Activated B cell treated with CpG ODN at 0.5 μM for 24 hours (primary cell): Measurements from ENCODE around the gene NEIL1. TPM values are rescaled to one million over a fixed set of nuclear protein-coding genes. Genes with fewer than 3 reads are reported as not detected.
"Not testable (repeated sequence)": the region's sequence is repeated elsewhere in the genome, so short reads cannot be mapped to it uniquely, and the experiment has no call there.

Experiments
- ATAC-seq: fragments of 200-7000 bp; cut with Tn5 transposase; one replicate; pipeline ENCODE4 v1.10.0; 2021; ENCODE audit warnings: low read depth, mild to moderate bottlenecking, moderate library complexity
- CTCF ChIA-PET: fragments of 350-600 bp; sonication (Branson Sonifier 250); formaldehyde crosslinking; loops from one replicate; lab custom pipeline; 2021; ENCODE audit warnings: antibody characterized with exemption; lab: Charles Lee
- POLR2A ChIA-PET: fragments of 350-600 bp; sonication (Branson Sonifier 250); formaldehyde crosslinking; loops from one replicate; lab custom pipeline; 2021; ENCODE audit warnings: antibody characterized with exemption; lab: Charles Lee
- DNase-seq: peaks from one replicate; pipeline ENCODE4 v3.0.0; 2022
- H3K27ac Mint-ChIP-seq: one replicate; pipeline ENCODE4 v1.8.0; 2020; ENCODE audit warnings: mixed read lengths
- H3K27me3 Mint-ChIP-seq: one replicate; pipeline ENCODE4 v1.8.0; 2021; ENCODE audit warnings: mixed read lengths
- H3K36me3 Mint-ChIP-seq: one replicate; pipeline ENCODE4 v1.8.0; 2021; ENCODE audit warnings: low read depth, mixed read lengths
- H3K4me1 Mint-ChIP-seq: one replicate; pipeline ENCODE4 v1.8.0; 2021; ENCODE audit warnings: mixed read lengths
- H3K4me3 Mint-ChIP-seq: one replicate; pipeline ENCODE4 v1.8.0; 2020; ENCODE audit warnings: mild to moderate bottlenecking, mixed read lengths
- H3K9me3 Mint-ChIP-seq: one replicate; pipeline ENCODE4 v1.8.0; 2020; ENCODE audit warnings: mixed read lengths
- intact Hi-C: fragments of 100-400 bp; cut with micrococcal nuclease; formaldehyde crosslinking; loops from one replicate; pipeline ENCODE4 v1.15.1; 2024
- total RNA-seq: library from RNA; stranded (reverse); gene quantifications from 2 replicates; pipeline ENCODE4 v1.2.3, GENCODE V29; 2022
- TF ChIP-seq, protein P1 (sequence below): fragments of 200-600 bp; IDR thresholded peaks from one replicate; pipeline ENCODE4 v1.8.0; 2022; ENCODE audit warnings: antibody characterized with exemption, mild to moderate bottlenecking

Gene NEIL1
- total RNA-seq, 1 donor from 2014 or later = 35.8 TPM

GRCh38 chr15:75380773-75381172 is 33.9 kb downstream of the NEIL1 start:
- H3K4me1 Mint-ChIP-seq = peaks cover 29% of the 10 kb centered on the region
- intact Hi-C loops = no loop called here
- no peak overlapping the region for H3K4me3 Mint-ChIP-seq
- peak overlapping the region; percentile 42 for H3K27ac Mint-ChIP-seq
- TF ChIP-seq, protein P1, sequence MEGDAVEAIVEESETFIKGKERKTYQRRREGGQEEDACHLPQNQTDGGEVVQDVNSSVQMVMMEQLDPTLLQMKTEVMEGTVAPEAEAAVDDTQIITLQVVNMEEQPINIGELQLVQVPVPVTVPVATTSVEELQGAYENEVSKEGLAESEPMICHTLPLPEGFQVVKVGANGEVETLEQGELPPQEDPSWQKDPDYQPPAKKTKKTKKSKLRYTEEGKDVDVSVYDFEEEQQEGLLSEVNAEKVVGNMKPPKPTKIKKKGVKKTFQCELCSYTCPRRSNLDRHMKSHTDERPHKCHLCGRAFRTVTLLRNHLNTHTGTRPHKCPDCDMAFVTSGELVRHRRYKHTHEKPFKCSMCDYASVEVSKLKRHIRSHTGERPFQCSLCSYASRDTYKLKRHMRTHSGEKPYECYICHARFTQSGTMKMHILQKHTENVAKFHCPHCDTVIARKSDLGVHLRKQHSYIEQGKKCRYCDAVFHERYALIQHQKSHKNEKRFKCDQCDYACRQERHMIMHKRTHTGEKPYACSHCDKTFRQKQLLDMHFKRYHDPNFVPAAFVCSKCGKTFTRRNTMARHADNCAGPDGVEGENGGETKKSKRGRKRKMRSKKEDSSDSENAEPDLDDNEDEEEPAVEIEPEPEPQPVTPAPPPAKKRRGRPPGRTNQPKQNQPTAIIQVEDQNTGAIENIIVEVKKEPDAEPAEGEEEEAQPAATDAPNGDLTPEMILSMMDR = no peak
- no peaks in the 10 kb centered on the region for H3K9me3 Mint-ChIP-seq
- H3K36me3 Mint-ChIP-seq = peaks cover 88% of the 10 kb centered on the region
- CTCF ChIA-PET = interaction anchor here (1.8 kb wide), 1 partner anchor 13 kb away, joined by 5 read pairs; the partner anchor contains the start of gene MAN2C1
- ATAC-seq = no peak
- no peaks in the 10 kb centered on the region for H3K27me3 Mint-ChIP-seq
- no peak for DNase-seq
- POLR2A ChIA-PET = interaction anchor here (0.5 to 1.8 kb wide), 5 partner anchors 13 to 260 kb away, joined by 3 to 15 read pairs (median 4); partner anchors contain the start of gene MAN2C1

GRCh38 chr15:75383986-75384385 is 37.1 kb downstream of the NEIL1 start:
- H3K27ac Mint-ChIP-seq, H3K4me3 Mint-ChIP-seq, H3K27me3 Mint-ChIP-seq, H3K9me3 Mint-ChIP-seq, intact Hi-C loops, DNase-seq, ATAC-seq: not testable (repeated sequence)
- POLR2A ChIA-PET = interaction anchor here (0.6 kb wide), 2 partner anchors 67 to 75 kb away, joined by 3 read pairs; no protein-coding TSS in a partner anchor
- CTCF ChIA-PET = interaction anchor here (3.1 kb wide), 1 partner anchor 16 kb away, joined by 12 read pairs; no protein-coding TSS in a partner anchor
- Mint-ChIP-seq H3K4me1 (peaks cover 42% of the 10 kb centered on the region), H3K36me3 (peaks cover 88% of the 10 kb centered on the region)

DNA sequence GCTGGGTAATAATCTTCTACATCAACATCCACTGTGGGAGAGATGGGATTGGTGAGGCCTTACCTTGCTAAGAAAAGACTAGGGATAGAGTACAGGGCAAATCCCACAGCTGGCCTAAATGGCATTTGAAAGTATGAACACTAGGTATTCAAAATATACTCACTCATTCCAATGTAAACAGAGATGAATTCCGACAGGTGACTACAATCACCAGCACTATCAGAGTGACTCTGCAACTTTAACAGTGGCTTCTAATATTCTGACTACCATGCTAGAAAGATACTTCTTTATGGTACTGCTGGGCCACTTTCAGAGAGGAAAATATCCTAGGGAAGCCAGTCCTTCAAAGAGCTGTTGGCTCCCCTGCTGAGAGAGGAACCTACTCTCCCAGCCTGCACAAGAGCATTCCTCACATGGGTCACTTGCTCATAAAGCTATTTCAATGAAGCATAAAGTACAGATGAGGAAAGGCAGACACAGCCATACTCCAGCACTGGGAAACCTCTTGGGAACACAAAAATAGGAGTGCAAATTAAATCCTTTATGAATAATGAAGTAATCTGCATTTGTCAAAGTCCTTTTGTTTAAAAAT is 43.0 kb downstream of the NEIL1 start:
- Mint-ChIP-seq H3K36me3 (peaks cover 95% of the 10 kb centered on the region), H3K4me1 (peaks cover 24% of the 10 kb centered on the region), H3K9me3 (no peaks in the 10 kb centered on the region), H3K27me3 (no peaks in the 10 kb centered on the region), H3K4me3 (no peak overlapping the region), H3K27ac (no peak overlapping the region)
- CTCF ChIA-PET = interaction anchor here (1.4 kb wide), 1 partner anchor 22 kb away, joined by 3 read pairs; the partner anchor contains the start of gene MAN2C1
- intact Hi-C loops = loop anchor here (10.0 kb wide), 1 partner anchor 55 kb away; the partner anchor contains the start of gene COMMD4
- POLR2A ChIA-PET = no interaction called here
- TF ChIP-seq, protein P1 = no peak
- DNase-seq (no peak), ATAC-seq (no peak)

DNA sequence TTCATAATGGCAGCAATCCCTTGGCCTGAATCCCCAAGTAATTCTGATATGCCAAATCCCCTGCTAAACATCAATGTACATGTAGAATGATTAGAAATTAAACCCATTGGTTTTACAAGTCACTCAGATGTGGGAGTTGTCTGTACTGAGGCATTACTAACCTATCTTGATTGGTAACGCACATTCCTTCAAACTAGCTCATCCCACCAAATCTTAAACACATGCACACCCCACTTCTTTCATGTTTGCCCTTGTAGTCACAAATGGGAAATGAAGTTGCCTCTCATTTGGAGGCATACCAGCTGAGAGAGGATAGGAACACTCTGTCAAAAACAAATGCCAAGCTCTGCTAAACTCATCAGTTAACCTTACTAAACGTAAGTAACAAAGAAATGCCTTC is 50.7 kb downstream of the NEIL1 start:
- POLR2A ChIA-PET = interaction anchor here (1.0 kb wide), 1 partner anchor 30 kb away, joined by 3 read pairs; no protein-coding TSS in a partner anchor
- Mint-ChIP-seq H3K9me3 (no peaks in the 10 kb centered on the region), H3K4me1 (peaks cover 4% of the 10 kb centered on the region), H3K4me3 (no peak overlapping the region), H3K36me3 (peaks cover 94% of the 10 kb centered on the region), H3K27me3 (no peaks in the 10 kb centered on the region), H3K27ac (no peak overlapping the region)
- no peak for ATAC-seq
- CTCF ChIA-PET = no interaction called here
- intact Hi-C loops = loop anchor here (10.0 kb wide), 1 partner anchor 63 kb away; the partner anchor contains the start of gene COMMD4
- TF ChIP-seq, protein P1 = no peak
- no peak for DNase-seq

DNA sequence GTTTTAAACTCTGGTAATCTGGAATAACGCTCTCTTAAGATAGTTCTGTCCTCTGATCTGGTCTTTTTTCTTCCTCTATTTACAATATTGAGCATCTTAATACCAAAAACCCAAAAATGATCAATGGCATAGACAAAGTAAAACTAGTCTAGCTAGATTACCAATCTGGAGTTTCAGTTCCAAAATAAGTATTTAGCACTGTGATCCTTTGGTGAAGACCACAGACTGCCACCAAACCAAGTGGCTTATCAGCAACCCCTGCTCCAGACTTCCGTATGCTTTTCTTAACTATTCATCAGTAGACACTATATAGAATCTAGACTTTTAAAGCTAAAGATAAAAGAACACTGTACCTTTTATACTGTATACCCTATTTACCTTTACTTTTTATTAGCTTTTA is 57.1 kb downstream of the NEIL1 start:
- ChIA-PET CTCF (no interaction called here), POLR2A (interaction anchor here (0.6 kb wide), 1 partner anchor 212 kb away, joined by 3 read pairs; no protein-coding TSS in a partner anchor)
- intact Hi-C loops = loop anchor here (10.0 kb wide), 1 partner anchor 281 kb away; no protein-coding TSS in a partner anchor
- DNase-seq (no peak), ATAC-seq (no peak)
- Mint-ChIP-seq H3K9me3 (no peaks in the 10 kb centered on the region), H3K36me3 (peaks cover 85% of the 10 kb centered on the region), H3K4me1 (no peaks in the 10 kb centered on the region), H3K27ac (no peak overlapping the region), H3K4me3 (no peak overlapping the region), H3K27me3 (no peaks in the 10 kb centered on the region)
- TF ChIP-seq, protein P1 = no peak

Other genes with a start within 250 kb of the NEIL1 start
- 59.6 and 73.2 TPM in 2 replicates for gene C15orf39, start 145.2 kb upstream of the NEIL1 start, total RNA-seq
- not detected in 2 replicates for gene GOLGA6C, start 88.7 kb upstream of the NEIL1 start, total RNA-seq
- not detected in 2 replicates for gene GOLGA6D, start 64.2 kb upstream of the NEIL1 start, total RNA-seq
- gene COMMD4, start 11.0 kb upstream of the NEIL1 start, total RNA-seq = 51.8 and 54.7 TPM in 2 replicates
- gene MAN2C1, start 21.6 kb downstream of the NEIL1 start, total RNA-seq = 187 and 213 TPM in 2 replicates
- gene SIN3A, start 104.7 kb downstream of the NEIL1 start, total RNA-seq = 113 and 122 TPM in 2 replicates
- 18.2 and 19.2 TPM in 2 replicates for gene PTPN9, start 232.3 kb downstream of the NEIL1 start, total RNA-seq